HFFc6 (cell line): ENCODE data around the gene ATRN. TPM values are rescaled to one million over a fixed set of nuclear protein-coding genes. Genes with fewer than 3 reads are reported as not detected.
"Not testable (repeated sequence)": the region's sequence is repeated elsewhere in the genome, so short reads cannot be mapped to it uniquely, and the experiment has no call there.

Source experiments
- DNase-seq: peaks from one replicate; pipeline ENCODE4 v3.0.0-alpha.2; 2018
- H3K27ac Mint-ChIP-seq: 2 replicates; pipeline ENCODE4 v1.8.0; 2020; ENCODE audit warnings: mild to moderate bottlenecking, mixed read lengths
- H3K27me3 Mint-ChIP-seq: 2 replicates; pipeline ENCODE4 v1.8.0; 2021; ENCODE audit warnings: mild to moderate bottlenecking, moderate library complexity, mixed read lengths; ENCODE audit not compliant: insufficient read depth
- H3K36me3 Mint-ChIP-seq: 2 replicates; pipeline ENCODE4 v1.8.0; 2021; ENCODE audit warnings: low read depth, mixed read lengths
- H3K4me1 Mint-ChIP-seq: 2 replicates; pipeline ENCODE4 v1.8.0; 2020; ENCODE audit warnings: low read depth, mixed read lengths
- H3K4me3 Mint-ChIP-seq: 2 replicates; pipeline ENCODE4 v1.8.0; 2020; ENCODE audit warnings: mild to moderate bottlenecking, moderate library complexity, mixed read lengths
- H3K9me3 Mint-ChIP-seq: 2 replicates; pipeline ENCODE4 v1.8.0; 2020; ENCODE audit warnings: mild to moderate bottlenecking, mixed read lengths
- total RNA-seq, 6 experiments: library from RNA; stranded (reverse); fragmentation: NEBNext Ultra II Directional; extraction: Animal tissue kit (Norgen Biotek cat#: 25700); gene quantifications; 2 replicates in 1 of 6; 3 replicates in 5 of 6; pipeline ENCODE4 v1.2.3, GENCODE V29; 2021
- TF ChIP-seq, protein P1 (sequence below): fragments of 200-600 bp; sonication (generic); IDR thresholded peaks from 2 replicates; pipeline ENCODE4 v1.5.0; 2021; ENCODE audit warnings: antibody characterized with exemption, mild to moderate bottlenecking

ATRN gene
- total RNA-seq, 6 experiments from 2014 or later = 27.5 to 33.0 (median 29.6) TPM

DNA sequence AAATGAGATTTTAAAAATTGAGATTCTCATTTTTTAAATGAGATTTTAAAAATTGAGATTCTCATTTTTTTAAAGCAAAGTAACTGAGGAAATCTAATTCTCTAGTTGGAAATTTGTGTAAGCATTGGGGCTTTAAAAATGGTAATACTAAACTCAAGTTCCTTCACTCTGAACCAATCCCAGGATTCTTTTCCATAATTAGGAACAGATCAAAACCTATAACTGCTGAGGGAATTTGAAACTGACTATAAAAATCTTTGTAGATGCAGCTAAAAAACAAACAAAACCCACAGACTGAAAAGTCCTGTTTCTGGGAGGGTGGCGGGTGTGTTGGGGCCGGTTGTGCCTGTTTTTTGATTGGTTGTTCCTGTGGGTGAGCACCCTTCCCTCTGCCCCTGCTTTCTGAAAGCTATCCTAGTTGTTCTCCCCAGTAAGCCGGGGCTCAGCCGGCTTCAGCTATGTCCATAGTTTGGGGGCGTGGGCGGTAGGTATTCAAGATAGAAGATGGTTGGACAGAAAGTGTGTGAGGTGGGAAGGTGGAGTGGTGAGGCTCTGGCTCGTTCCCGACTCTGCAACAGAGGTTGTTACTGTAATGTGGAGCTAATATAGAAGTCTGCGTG is 143.1 kb downstream of the ATRN start:
- TF ChIP-seq, protein P1, sequence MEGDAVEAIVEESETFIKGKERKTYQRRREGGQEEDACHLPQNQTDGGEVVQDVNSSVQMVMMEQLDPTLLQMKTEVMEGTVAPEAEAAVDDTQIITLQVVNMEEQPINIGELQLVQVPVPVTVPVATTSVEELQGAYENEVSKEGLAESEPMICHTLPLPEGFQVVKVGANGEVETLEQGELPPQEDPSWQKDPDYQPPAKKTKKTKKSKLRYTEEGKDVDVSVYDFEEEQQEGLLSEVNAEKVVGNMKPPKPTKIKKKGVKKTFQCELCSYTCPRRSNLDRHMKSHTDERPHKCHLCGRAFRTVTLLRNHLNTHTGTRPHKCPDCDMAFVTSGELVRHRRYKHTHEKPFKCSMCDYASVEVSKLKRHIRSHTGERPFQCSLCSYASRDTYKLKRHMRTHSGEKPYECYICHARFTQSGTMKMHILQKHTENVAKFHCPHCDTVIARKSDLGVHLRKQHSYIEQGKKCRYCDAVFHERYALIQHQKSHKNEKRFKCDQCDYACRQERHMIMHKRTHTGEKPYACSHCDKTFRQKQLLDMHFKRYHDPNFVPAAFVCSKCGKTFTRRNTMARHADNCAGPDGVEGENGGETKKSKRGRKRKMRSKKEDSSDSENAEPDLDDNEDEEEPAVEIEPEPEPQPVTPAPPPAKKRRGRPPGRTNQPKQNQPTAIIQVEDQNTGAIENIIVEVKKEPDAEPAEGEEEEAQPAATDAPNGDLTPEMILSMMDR = no peak
- Mint-ChIP-seq H3K9me3 (no peaks in the 10 kb centered on the region), H3K4me1 (peaks cover 46% of the 10 kb centered on the region), H3K36me3 (peaks cover 9% of the 10 kb centered on the region), H3K4me3 (peak overlapping the region; percentile 82), H3K27me3 (peaks cover 2% of the 10 kb centered on the region; the same call in 1 of the 2 replicates), H3K27ac (peak overlapping the region; percentile 77)
- DNase-seq = peak; percentile 3

DNA sequence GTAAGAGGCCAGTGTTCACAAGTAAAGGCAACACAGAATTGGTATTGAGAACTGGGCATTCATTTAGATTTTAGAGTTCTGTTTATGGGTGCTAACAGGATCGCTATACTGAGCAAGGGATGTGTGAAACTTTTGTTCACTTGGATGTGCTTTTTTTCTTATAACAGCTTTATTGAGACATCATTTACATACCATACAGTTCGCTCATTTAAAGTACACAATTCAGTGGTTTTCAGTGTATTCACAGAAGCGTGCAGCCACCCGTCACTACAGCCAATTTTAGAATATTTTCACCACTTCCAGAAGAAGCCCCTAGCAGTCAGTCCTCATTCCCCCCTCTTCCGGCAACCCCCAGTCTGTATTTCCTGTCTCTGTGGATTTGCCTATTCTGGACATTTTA is 143.6 kb downstream of the ATRN start:
- peaks cover 9% of the 10 kb centered on the region for H3K36me3 Mint-ChIP-seq
- DNase-seq = no peak
- peaks cover 46% of the 10 kb centered on the region for H3K4me1 Mint-ChIP-seq
- peak overlapping the region; percentile 77 for H3K27ac Mint-ChIP-seq
- H3K9me3 Mint-ChIP-seq = no peaks in the 10 kb centered on the region
- TF ChIP-seq, protein P1 = no peak
- peaks cover 2% of the 10 kb centered on the region; the same call in 1 of the 2 replicates for H3K27me3 Mint-ChIP-seq
- H3K4me3 Mint-ChIP-seq = peak overlapping the region; percentile 82

DNA sequence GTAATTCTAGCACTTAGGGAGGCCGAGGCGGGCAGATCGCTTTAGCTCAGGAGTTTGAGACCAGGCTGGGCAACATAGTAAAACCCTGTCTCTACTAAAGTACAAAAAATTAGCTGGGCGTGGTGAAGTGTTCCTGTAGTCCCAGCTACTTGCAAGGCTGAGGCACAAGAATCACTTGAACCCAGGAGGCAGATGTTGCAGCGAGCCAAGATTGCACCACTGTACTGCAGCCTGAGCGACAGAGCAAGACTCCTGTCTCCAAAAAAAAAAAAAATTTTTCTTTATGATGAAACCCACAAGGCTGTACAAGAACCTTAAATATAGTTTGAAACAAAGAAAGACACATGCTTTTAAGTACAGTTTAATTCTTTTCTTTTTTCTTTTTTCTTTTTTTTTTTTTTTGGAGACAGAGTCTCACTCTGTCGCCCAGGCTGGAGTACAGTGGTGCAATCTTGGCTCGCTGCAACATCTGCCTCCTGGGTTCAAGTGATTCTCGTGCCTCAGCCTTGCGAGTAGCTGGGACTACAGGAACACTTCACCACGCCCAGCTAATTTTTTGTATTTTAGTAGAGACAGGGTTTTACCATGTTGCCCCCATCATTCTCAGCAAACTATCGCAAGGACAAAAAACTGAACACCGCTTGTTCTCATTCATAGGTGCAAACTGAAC is 144.5 kb downstream of the ATRN start:
- DNase-seq = not testable (repeated sequence)

DNA sequence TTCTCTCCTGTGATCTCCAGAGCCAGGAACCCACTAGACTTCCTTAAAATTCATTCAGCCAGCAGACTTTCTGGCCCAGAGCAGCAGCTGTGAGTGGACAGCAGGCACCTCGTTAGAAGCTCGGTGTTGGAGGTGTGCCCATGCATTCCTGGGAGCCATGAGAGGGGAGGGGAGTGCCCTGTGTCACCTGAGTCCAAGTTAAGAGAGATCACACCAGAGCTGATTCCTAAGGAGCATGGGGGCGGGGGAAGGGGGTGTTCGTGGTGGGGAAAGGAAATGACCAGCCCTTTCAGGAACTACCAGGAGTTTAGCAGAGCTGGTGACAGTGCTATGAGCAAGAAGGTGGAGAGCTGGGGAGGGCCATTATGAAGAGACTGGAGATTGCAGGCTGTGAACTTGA is 145.4 kb downstream of the ATRN start:
- DNase-seq = peak; percentile 36
- TF ChIP-seq, protein P1 = no peak
- Mint-ChIP-seq H3K27me3 (peaks cover 2% of the 10 kb centered on the region), H3K4me1 (peaks cover 46% of the 10 kb centered on the region), H3K4me3 (peak overlapping the region; percentile 25), H3K27ac (peak overlapping the region; percentile 72), H3K9me3 (no peaks in the 10 kb centered on the region), H3K36me3 (peaks cover 9% of the 10 kb centered on the region)

More for the DNA sequence above, 144.5 kb downstream of the ATRN start:
- H3K9me3 Mint-ChIP-seq, H3K4me3 Mint-ChIP-seq, H3K36me3 Mint-ChIP-seq, H3K27ac Mint-ChIP-seq, H3K27me3 Mint-ChIP-seq: not testable (repeated sequence)
- peaks cover 46% of the 10 kb centered on the region for H3K4me1 Mint-ChIP-seq

DNA sequence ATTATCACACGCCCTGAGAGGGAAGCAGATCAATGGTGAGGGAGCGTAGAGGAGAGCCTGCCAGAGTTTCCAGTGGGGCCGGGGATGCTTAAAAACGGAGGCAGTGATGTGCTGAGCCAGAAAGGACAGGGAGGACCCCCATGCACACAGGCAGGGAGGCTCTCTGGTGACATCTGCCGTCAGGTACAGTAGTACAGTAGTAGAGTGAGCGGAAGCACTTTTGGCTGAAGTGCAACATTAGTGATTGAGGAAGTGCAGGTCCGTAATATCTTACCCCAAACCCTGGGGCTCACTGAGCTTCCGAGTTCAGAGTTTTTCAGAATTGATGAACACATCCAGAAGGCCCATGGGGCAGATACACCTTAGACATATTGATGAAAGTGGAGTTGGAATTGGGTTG is 150.3 kb downstream of the ATRN start:
- no peaks in the 10 kb centered on the region for H3K9me3 Mint-ChIP-seq
- peaks cover 2% of the 10 kb centered on the region for H3K27me3 Mint-ChIP-seq
- peaks cover 14% of the 10 kb centered on the region for H3K4me1 Mint-ChIP-seq
- H3K27ac Mint-ChIP-seq = no peak overlapping the region
- no peak for DNase-seq
- peaks cover 9% of the 10 kb centered on the region for H3K36me3 Mint-ChIP-seq
- H3K4me3 Mint-ChIP-seq = no peak overlapping the region
- TF ChIP-seq, protein P1 = no peak

DNA sequence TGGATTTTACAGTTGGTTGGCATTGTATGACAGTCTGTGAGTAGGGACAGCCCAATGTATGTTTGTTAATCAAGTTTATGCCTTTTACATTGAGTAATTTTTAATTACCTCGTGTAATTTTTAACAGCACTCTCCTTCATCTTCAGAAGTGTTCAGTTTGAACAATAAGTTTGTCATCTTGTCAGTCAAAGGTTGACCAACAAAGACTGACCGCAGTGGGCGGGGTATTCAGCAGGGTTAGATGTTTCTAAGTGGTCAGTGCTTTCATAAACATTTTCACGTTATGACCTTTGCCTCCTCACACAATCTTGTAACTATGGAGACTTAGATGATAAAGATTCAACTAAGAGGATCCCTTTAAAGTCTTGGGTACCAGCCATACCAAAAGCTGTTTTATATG is 151.6 kb downstream of the ATRN start:
- Mint-ChIP-seq H3K36me3 (peaks cover 9% of the 10 kb centered on the region), H3K4me1 (peaks cover under 1% of the 10 kb centered on the region), H3K4me3 (no peak overlapping the region), H3K9me3 (no peaks in the 10 kb centered on the region), H3K27ac (no peak overlapping the region), H3K27me3 (no peaks in the 10 kb centered on the region; the same call in 1 of the 2 replicates)
- TF ChIP-seq, protein P1 = no peak
- no peak for DNase-seq
